ENCODE measurements around the gene FOXP1.

The FOXP1 gene

GRCh38 chr3:71062952-71063772 is 520.4 kb downstream of the FOXP1 start:
- no peak for DNase-seq

DNA sequence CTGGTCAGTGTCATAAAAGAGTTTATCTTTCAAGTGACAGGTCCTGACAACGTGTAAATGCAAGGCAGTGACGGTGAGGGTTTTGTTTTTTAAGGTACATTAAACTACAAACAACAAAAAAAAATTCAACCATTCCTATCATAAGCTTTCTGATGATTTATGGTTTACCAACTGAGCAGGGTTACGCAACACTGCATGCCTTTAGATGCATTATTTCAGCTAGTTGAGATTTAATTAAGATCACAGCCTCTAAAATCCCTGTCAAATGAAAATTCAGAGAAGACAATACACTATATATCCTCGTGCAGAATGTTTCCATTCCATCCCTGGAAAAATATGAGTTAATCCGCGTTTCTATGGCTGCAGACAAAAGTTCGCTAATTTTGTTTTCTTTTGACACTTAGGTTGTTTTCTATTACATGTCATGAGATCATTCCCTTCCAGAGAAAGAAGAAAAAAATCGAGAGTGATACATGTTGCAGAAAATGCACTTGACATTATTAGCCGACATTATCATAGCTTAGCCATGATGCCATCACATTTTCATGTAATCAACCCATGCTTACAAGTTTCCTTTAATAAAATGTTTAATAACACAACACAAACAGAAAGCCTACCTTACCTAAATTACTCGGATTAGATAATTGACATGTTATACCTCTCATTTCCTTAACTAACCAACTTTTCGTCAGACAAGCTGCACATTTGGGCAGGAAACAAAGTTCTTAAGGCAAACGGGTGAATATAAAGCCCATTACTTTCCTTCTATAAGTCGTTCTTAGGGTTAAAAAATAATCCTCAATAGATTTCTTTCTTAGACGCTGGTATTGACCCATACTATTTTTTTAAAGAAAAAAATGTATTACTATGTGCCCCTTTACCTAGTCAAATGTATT is 521.2 kb downstream of the FOXP1 start:
- DNase-seq, result no peak

DNA sequence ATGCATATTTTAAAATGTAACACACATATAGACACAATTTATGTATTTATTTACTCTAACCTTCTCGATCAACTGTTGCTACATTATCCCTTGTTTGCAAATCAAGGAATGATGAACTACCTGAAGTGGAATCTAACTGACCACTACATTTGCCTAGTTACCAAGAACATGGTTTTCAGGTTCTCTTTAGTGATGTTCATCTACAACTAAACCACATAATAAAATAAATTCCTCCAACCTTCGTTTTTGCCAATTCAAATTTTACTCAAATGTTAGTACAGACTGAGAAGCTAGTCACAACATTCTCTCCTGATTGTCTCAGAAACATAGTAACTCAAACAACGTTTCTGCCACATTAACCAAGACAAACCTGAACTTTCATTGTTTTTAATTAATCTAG is 521.9 kb downstream of the FOXP1 start:
- DNase-seq, result no peak

GRCh38 chr3:71061037-71061436 is 522.5 kb downstream of the FOXP1 start:
- DNase-seq, result no peak

DNA sequence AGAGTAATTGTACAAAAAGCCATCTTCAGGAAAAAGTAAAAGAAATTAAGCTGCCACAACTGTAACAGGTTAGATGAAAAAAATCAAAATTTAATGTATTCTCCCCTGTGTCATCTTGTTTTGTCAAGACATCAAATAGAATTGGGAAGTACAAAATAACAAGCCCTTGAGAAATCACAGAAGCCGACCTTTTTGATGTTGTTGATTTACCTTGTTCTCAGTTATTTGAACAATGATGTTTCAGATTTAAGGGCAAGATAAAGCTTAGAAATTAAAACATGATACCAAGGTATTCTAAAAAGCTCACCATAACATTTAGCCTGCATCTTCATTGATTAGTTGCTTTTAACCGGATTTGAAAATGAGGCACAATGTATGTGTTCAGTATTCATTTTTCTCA is 523.0 kb downstream of the FOXP1 start:
- no peak for DNase-seq

DNA sequence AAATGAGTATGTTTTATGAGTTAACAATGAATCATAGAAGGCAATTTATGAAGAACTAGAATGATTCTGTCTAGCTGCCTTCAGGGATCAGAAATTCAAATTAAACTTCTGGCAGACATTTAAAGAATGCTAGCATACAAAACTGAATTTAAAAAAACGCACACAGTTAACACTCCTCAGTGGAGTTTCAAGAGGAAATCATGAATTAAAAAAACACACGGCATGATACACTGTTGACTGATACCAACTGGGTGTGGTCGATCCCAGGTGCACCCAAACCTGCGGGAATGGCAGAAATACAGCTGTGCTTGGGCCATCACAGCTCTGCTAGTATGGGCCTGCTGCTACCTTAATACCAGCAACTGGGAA is 526.0 kb downstream of the FOXP1 start:
- DNase-seq, result no peak

GRCh38 chr3:71056327-71056726 is 527.2 kb downstream of the FOXP1 start:
- no peak for DNase-seq

GRCh38 chr3:71055257-71056001 is 528.1 kb downstream of the FOXP1 start:
- no peak for DNase-seq

DNA sequence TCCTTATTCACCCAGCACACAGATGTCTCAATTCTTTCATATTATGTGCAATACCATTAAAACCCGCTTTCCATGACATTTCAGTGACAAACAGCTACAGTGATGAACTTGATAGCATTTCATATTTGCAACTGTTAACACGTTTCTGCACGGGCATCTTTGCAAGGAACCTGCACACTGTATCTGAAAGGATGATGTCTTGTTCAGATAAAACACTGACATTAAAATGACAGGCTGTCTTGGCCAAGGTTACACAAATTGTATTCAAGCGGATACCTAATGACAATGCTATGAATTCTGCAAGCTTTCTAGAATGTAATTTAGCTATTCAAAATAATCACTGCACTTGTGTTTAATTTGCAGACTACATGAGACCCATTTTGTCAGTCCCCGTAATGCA is 529.2 kb downstream of the FOXP1 start:
- DNase-seq, result no peak

GRCh38 chr3:71053495-71053894 is 530.0 kb downstream of the FOXP1 start:
- no peak for DNase-seq

GRCh38 chr3:71052716-71053115 is 530.8 kb downstream of the FOXP1 start:
- DNase-seq, result no peak

GRCh38 chr3:71051893-71052687 is 531.4 kb downstream of the FOXP1 start:
- no peak for DNase-seq

DNA sequence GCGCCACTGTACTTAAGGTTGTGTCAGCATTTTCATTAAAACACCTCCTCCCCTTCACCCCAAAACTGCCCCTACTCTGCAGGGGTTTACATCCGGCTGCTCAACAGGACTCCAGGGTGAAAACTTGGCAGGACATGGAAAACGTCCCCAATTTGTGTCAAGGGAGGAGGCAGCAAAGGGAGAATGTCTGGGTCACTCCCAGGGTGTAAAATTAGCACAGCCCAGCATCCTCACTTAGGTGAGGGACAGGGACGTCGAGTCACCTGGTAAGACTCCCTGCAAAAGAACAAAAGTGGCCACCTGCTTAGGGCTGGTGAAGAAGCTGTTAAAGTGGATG is 532.3 kb downstream of the FOXP1 start:
- DNase-seq, result no peak

DNA sequence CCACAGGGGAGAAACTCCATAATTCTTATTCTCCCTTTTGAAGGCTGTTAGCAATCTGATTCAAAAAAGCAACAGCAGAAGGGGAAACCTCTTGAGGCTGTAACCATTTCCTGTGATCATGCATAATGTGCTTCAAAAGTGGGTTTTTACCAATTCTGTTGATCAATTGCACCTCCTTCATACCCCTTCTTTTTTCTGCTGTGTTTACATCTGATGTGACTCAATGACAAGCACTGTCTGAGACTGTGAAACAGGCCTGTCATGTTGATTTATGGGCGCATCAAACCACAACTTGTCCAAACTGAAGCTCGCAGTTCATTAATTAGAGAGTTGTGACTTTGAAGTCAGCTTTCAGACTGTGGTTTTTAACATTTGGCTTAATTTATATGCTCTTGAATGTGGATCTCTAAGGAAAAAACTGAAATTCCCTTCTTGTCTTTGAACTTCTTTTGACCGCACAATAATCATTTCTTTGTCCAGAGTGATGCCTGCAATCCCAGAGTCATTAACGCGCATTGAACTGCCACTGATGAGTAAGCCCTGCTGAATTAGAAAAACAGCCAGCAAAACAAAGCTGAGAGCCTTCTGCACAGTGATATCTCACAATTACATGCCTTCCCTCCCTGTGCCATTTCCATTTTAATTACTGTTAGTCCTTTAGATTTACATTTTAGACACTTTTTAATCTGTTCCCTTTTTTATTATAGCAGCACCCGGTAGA is 532.8 kb downstream of the FOXP1 start:
- DNase-seq, result no peak

DNA sequence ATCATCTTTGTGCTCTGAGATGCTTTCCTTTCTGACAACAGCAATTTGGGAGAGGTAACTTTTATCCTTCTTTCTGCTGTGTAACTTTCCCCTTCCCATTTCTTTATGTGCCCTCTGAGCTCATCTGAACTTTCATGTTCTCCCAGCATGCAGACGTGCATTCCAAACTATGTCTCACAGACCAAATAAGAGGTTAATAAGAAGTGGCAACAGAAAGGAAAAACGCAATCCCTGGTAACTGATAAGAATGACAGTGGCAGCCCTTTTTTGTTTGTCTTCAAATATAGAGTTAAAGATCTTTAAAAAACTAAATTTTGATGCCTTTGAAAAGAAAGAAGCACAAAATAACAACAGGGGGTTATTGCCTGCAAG is 533.4 kb downstream of the FOXP1 start:
- DNase-seq, result no peak

DNA sequence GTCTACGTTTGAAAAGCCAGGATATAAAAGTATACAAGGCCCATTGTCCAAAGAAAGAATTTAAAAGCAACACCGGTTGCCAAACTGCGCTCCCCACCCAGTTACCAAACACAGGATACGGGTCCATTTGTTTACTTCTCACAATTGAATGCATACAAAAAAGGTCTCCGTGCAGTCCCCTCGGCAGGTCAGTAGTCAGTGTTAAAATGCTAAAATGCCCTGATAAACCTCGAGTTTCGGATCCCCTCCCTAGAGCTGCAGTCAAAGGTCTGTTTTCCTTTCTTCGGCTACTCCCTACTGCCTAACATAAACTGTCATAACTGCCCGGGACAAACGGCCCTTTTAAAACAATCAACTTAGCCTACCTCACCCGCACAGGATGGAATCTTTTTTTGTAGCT is 534.6 kb downstream of the FOXP1 start:
- DNase-seq, result no peak

DNA sequence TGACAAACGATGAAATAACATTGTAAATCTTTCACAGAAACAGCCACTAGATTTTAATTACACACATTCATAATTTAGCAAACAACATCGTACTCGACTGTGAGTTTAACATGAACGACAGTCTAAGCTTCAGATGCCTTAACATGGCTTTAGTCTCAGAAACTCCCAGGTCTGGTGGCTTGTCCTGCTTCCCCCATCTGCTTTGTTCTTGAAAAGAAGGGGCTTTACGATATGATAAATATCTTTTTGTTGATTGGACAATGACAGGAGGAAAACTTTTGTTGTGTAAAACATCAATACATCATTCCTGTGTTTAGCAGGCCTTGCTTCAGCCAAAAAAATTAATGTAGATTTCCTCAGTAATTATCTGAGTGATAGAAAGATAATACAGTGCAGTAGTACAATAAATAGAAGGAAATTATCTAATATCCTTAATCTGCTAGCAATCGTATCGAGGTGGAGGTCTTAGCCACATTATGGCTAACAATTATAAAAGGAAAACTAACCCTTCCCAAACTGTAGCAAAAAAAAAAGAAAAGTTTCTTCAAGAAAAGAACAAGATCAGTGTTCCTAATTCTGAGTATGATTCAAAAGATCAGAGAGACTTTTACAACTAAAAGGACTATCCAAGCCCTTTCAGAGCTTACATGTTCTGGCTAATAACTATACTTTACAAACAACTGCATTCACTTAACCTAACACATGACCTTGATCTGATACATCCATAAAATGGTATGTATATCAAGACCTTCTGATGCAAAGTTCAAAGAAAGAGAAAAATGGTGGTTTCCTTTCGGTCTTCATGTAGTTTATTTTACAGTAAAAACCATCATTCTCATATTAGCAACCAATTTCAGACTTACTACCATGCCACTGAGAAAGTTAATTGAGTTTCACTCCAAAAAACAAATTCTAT is 535.7 kb downstream of the FOXP1 start:
- no peak for DNase-seq

DNA sequence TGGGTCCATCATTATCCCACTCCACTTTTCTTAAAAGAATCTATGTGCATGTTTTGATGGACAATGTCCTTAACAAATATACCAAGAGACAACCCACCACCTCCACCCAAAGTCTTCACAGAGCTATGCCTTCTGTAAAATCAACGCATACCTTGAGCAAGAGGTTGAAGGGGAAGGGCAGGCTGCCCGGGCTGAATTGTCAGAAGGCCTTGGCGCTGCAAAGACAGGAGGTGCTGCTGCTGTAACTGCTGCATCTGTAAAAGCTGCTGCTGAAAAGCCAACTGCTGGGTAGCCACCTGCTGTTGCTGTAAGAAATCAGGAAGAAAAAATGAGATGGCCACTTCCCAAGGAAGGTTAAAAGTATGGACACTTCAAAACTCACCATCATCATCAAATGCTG is 536.7 kb downstream of the FOXP1 start:
- DNase-seq, result no peak

DNA sequence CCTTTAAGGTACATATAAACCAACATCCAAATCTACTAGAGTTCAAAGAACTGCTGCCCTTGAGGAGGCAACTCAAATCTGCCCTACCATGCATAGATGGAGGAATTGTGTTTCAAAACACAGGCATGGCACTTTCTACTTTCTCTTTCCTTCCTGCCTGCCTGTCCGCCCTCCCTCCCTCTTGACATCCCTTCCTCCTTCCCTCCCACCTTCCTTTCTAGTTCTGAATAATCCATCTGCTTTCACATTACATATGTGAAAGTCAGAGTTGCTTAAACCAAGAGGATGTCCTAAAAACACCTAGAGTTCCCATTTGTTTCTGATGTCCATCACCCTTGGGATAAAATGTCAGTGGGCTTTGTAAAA is 537.6 kb downstream of the FOXP1 start:
- DNase-seq, result no peak

DNA sequence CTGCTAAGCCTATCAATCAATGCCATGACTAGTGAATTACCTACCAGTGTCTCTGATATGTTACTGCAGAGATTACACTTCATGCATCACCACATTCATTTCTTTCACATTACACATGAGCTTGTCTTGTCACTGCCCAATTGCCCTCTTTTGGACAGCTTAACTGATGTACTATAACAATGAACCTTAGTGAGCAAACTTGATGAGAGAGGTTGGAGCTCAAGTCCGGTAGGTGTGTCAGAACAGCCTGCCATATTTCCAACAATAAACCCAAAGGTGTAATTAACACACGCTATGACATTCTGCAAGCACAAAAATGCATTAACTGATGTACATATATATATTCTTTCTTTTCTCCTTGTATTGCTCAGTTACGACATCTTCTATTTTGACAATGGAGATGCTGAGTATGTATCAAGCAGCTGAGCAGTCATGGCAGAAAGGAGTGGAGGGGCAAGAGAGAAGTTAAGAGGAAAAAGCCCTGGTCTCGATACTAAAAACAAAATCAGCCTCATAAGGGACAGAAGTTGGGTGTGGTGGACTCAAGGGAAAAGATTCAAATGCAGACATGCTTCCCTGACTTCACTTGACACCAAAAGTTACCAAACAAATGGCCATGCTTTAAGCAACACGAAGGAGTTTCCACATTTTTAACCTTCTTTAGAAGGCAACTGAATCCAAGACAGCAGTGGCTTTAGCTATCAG is 538.2 kb downstream of the FOXP1 start:
- no peak for DNase-seq

Measured in NCI-H1092 treated with DMSO at 0.1 percent for 48 hours (cell line).